GM18507 (cell line): ENCODE data around the gene HLA-A.
A peak's percentile ranks its signal among the peaks of the same experiment; 100 is the strongest.
"Not testable (repeated sequence)": the region's sequence is repeated elsewhere in the genome, so short reads cannot be mapped to it uniquely, and the experiment has no call there.

Experiments
- DNase-seq: peaks from one replicate; pipeline ENCODE4 v3.0.0; 2011; ENCODE audit warnings: low read depth; ENCODE audit not compliant: insufficient read length; ENCODE audit errors: extremely low spot score
- FAIRE-seq: peaks from 2 replicates; lab custom pipeline; 2011; peaks lifted over from hg19 to GRCh38; lab: Jason Lieb, UNC

The HLA-A gene

GRCh38 chr6:29956518-29956917, 14.2 kb downstream of the HLA-A start:
- no peak for DNase-seq
- FAIRE-seq, result no peak

GRCh38 chr6:29958046-29958445, 15.7 kb downstream of the HLA-A start:
- DNase-seq (no peak), FAIRE-seq (no peak)

GRCh38 chr6:29958921-29959320, 16.6 kb downstream of the HLA-A start:
- no peak for DNase-seq
- no peak for FAIRE-seq

GRCh38 chr6:29959467-29959866, 17.1 kb downstream of the HLA-A start:
- DNase-seq, result no peak
- peak; percentile 57 for FAIRE-seq

GRCh38 chr6:29961966-29962365, 19.6 kb downstream of the HLA-A start:
- DNase-seq (no peak), FAIRE-seq (no peak)

- not testable (repeated sequence) for DNase-seq, FAIRE-seq
Measured at GRCh38 chr6:29963697-29964096, 21.4 kb downstream of the HLA-A start.

- DNase-seq, result no peak
- FAIRE-seq, result no peak
Measured at GRCh38 chr6:29964518-29964886, 22.2 kb downstream of the HLA-A start.

- DNase-seq (peak; percentile 56), FAIRE-seq (peak; percentile 99)
Measured at GRCh38 chr6:29964887-29965562, 22.7 kb downstream of the HLA-A start.

- DNase-seq, result no peak
- FAIRE-seq, result no peak
Measured at GRCh38 chr6:29965563-29965872, 23.2 kb downstream of the HLA-A start.

- DNase-seq, result no peak
- FAIRE-seq, result peak; percentile 77
Measured at GRCh38 chr6:29965873-29966601, 23.7 kb downstream of the HLA-A start.

- DNase-seq, result no peak
Measured at GRCh38 chr6:29967379-29968010, 25.2 kb downstream of the HLA-A start.

GRCh38 chr6:29968130-29968529, 25.8 kb downstream of the HLA-A start:
- DNase-seq (no peak), FAIRE-seq (no peak)

More at GRCh38 chr6:29967379-29968010, 25.2 kb downstream of the HLA-A start:
- peak; percentile 21 for FAIRE-seq

- DNase-seq, result no peak
- FAIRE-seq, result no peak
Measured at GRCh38 chr6:29968905-29969304, 26.6 kb downstream of the HLA-A start.

GRCh38 chr6:29970711-29971110, 28.4 kb downstream of the HLA-A start:
- FAIRE-seq, result no peak

GRCh38 chr6:29974901-29975560, 32.7 kb downstream of the HLA-A start:
- DNase-seq (no peak), FAIRE-seq (no peak)

More at GRCh38 chr6:29970711-29971110, 28.4 kb downstream of the HLA-A start:
- DNase-seq, result no peak

- FAIRE-seq (no peak), DNase-seq (no peak)
Measured at GRCh38 chr6:29975561-29975907, 33.2 kb downstream of the HLA-A start.

GRCh38 chr6:29976253-29976587, 33.9 kb downstream of the HLA-A start:
- no peak for FAIRE-seq
- DNase-seq, result no peak

GRCh38 chr6:29976588-29977424, 34.5 kb downstream of the HLA-A start:
- DNase-seq, result peak; percentile 20
- peak; percentile 87 for FAIRE-seq

GRCh38 chr6:29977425-29977727, 35.0 kb downstream of the HLA-A start:
- FAIRE-seq (no peak), DNase-seq (no peak)

GRCh38 chr6:29980013-29980412, 37.7 kb downstream of the HLA-A start:
- FAIRE-seq, DNase-seq: not testable (repeated sequence)
